Nephron (organoid): ENCODE measurements around the gene ISCU.

Experiments
- H3K27ac Mint-ChIP-seq, 3 experiments: 2 replicates each; pipeline ENCODE4 v1.8.0; 2020; ENCODE audit warnings: mixed read lengths in 3 of 3, mild to moderate bottlenecking in 2 of 3, moderate library complexity in 1 of 3
- H3K27me3 Mint-ChIP-seq: 2 replicates; pipeline ENCODE4 v1.8.0; 2021; ENCODE audit warnings: low read depth, mild to moderate bottlenecking, moderate library complexity, mixed read lengths
- H3K36me3 Mint-ChIP-seq: 2 replicates; pipeline ENCODE4 v1.8.0; 2020; ENCODE audit warnings: low read depth, mixed read lengths
- H3K4me1 Mint-ChIP-seq: 2 replicates; pipeline ENCODE4 v1.8.0; 2020; ENCODE audit warnings: mixed read lengths
- H3K4me3 Mint-ChIP-seq, 3 experiments: 2 replicates each; pipeline ENCODE4 v1.8.0; 2020; ENCODE audit warnings: mild to moderate bottlenecking in 3 of 3, mixed read lengths in 3 of 3, moderate library complexity in 2 of 3
- H3K9me3 Mint-ChIP-seq: 2 replicates; pipeline ENCODE4 v1.8.0; 2020; ENCODE audit warnings: mixed read lengths
- TF ChIP-seq, protein P1 (sequence below), 3 experiments: fragments of 200-600 bp; sonication (generic); IDR thresholded peaks; one replicate each; pipeline ENCODE4 v1.5.0; 2021; ENCODE audit warnings: antibody characterized with exemption in 3 of 3; ENCODE audit not compliant: unreplicated experiment in 3 of 3

ISCU gene

DNA sequence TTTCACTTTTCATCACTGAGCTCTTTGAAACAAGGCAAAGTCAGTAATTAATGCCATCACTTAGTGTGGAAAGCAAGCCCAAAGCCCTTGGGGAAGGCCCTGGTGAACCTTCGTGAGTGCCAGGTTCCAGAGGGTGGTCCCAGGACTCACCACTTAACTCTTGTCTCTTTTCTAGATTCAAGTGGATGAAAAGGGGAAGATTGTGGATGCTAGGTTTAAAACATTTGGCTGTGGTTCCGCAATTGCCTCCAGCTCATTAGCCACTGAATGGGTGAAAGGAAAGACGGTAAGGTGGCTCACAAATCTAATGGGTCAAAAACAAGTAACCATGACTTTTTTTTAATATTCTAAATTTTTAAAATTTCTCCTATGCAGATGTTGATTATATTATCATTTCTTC lies 2.8 kb downstream of the ISCU start:
- peaks cover 57% of the 10 kb centered on the region for H3K4me1 Mint-ChIP-seq
- no peaks in the 10 kb centered on the region for H3K9me3 Mint-ChIP-seq
- H3K27ac Mint-ChIP-seq = no peak overlapping the region
- H3K36me3 Mint-ChIP-seq = peaks cover 36% of the 10 kb centered on the region
- no peaks in the 10 kb centered on the region for H3K27me3 Mint-ChIP-seq
- TF ChIP-seq, protein P1, sequence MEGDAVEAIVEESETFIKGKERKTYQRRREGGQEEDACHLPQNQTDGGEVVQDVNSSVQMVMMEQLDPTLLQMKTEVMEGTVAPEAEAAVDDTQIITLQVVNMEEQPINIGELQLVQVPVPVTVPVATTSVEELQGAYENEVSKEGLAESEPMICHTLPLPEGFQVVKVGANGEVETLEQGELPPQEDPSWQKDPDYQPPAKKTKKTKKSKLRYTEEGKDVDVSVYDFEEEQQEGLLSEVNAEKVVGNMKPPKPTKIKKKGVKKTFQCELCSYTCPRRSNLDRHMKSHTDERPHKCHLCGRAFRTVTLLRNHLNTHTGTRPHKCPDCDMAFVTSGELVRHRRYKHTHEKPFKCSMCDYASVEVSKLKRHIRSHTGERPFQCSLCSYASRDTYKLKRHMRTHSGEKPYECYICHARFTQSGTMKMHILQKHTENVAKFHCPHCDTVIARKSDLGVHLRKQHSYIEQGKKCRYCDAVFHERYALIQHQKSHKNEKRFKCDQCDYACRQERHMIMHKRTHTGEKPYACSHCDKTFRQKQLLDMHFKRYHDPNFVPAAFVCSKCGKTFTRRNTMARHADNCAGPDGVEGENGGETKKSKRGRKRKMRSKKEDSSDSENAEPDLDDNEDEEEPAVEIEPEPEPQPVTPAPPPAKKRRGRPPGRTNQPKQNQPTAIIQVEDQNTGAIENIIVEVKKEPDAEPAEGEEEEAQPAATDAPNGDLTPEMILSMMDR (IDR thresholded peaks at IDR 0.05; ENCODE audit: unreplicated experiment in 3 of 3) = no peak
- peak overlapping the region in 1 of 3 experiments; percentile 70 for H3K4me3 Mint-ChIP-seq

DNA sequence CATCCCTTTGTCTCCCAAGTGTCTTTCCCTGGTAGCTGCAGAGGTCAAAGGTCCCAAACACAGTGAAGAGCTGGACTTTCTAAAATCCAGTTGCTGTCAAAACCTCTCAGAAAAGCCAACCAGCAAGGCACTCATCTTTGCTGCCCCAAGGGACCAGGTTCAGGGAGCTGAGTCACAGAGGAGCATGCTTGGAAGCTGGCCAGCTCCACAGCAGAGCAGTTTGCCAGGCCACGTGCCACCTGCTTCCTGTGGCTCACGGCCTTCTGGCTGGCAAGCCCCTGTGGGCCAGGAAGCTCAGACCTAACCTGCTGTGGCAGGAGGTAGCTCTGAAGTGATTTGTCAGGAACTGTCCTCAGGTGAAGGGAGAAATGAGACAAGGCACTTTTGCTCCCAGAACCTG lies 3.6 kb downstream of the ISCU start:
- TF ChIP-seq, protein P1 (IDR thresholded peaks at IDR 0.05; ENCODE audit: unreplicated experiment in 3 of 3) = no peak

DNA sequence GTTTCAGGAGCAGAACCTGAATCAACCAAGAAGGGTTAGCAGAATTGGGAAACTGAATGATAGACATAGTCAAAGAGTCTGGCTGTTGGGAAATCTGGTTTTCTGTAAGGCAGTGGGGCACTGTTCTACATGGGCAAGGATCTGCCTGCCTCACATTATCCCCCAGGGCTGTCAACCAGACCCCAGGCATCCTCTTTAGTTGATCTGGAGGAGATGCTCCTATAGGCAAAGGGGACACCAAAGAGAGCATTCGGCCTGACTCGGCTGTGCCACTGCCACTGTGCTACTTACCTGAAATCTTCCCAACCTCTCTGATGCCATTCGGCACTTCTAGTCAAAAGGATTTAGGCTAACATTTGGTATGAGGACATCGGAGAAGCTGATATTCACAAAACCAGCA lies 4.1 kb downstream of the ISCU start:
- TF ChIP-seq, protein P1 (IDR thresholded peaks at IDR 0.05; ENCODE audit: unreplicated experiment in 3 of 3) = no peak
- Mint-ChIP-seq H3K4me1 (peaks cover 56% of the 10 kb centered on the region), H3K36me3 (peaks cover 39% of the 10 kb centered on the region), H3K4me3 (no peak overlapping the region), H3K9me3 (no peaks in the 10 kb centered on the region), H3K27me3 (no peaks in the 10 kb centered on the region), H3K27ac (no peak overlapping the region)

More for the DNA sequence above, 3.6 kb downstream of the ISCU start:
- Mint-ChIP-seq H3K9me3 (no peaks in the 10 kb centered on the region), H3K4me3 (no peak overlapping the region), H3K36me3 (peaks cover 39% of the 10 kb centered on the region), H3K4me1 (peaks cover 59% of the 10 kb centered on the region), H3K27me3 (no peaks in the 10 kb centered on the region), H3K27ac (peak overlapping the region in 1 of 3 experiments; percentile 53)

DNA sequence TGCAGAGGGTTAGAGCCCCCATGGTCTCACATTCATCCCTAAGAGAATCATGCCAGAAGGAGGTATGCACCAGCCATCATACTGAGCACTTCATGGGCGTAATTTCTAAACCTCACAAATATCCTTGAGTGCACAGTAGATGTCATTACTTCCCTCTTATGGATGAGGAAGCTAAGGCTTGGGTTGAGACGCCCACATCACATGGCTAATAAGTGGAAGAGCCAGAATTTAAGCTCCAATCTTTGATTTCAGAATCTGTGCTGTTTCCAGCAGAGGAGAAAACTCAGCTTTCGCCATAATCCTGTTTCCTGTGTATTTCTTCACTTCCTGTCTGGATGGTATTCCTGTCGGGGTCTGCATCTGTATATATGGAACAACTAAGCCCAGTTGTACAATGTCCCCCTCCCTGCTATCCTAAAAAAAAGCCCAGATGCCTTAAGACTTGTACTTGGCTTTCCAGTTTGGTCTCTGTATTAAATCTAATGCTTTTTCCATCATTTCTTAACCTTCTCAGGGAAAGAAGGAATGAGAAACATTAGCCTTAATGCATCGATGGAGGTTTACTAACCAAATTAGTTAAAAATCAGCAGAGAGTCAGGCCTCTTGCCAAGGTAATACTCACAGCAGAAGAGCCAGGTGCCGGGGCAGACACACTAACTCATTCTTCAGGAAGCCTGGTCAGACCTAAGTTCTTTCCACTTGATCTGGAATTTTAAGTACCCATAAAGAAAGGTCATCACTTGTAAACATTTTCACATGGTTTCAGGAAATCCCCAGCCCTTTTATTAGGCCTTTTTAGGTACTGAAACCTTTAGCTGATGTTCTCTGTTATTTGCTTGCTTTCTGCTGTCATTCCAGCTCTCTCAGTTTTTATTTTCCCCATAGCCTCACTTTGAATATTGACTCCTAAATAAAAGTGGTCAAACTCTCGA lies 5.3 kb downstream of the ISCU start:
- no peaks in the 10 kb centered on the region for H3K27me3 Mint-ChIP-seq
- peak overlapping the region; percentile 73 to 92 (median 78) for H3K27ac Mint-ChIP-seq
- TF ChIP-seq, protein P1 (IDR thresholded peaks at IDR 0.05; ENCODE audit: unreplicated experiment in 3 of 3) = no peak
- H3K4me3 Mint-ChIP-seq = no peak overlapping the region
- H3K9me3 Mint-ChIP-seq = no peaks in the 10 kb centered on the region
- peaks cover 39% of the 10 kb centered on the region for H3K36me3 Mint-ChIP-seq
- H3K4me1 Mint-ChIP-seq = peaks cover 63% of the 10 kb centered on the region

DNA sequence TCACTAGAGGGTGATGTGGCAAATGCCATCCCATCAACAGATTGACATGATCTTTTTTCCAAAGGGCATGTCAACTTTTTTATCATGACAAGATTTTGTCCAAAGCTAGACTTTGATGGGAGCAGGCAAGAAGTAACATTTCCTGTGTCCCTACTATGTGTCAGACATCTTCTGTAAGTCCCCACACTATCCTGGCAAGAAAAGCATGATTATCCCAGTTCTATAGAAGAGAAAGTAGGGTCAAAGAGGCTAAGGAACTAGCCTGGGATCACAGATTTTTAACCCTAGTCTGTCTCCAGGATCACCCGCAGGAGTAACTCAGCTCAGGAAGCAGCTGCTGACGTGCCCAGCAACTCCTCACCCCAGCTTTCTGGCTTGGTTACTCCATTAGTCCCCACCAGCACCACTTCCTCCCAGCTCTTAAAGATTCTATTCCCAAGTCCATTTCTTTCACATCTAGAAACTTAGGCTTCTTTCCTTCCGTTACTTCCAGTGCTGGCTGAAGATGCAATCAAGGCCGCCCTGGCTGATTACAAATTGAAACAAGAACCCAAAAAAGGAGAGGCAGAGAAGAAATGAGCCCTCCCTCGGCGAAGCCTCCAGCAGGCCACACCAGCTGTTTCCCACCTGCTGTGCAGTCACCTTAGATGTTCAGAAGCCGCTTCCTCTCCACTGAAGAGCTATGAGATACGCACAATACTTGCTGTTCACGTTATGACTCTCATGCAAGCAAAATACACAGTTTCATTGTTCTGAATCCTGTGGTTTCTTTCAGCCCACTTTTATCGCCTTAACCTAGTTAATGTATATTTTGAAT lies 6.2 kb downstream of the ISCU start:
- peaks cover 61% of the 10 kb centered on the region for H3K4me1 Mint-ChIP-seq
- TF ChIP-seq, protein P1 (IDR thresholded peaks at IDR 0.05; ENCODE audit: unreplicated experiment in 3 of 3) = no peak
- peaks cover 39% of the 10 kb centered on the region for H3K36me3 Mint-ChIP-seq
- peak overlapping the region; percentile 73 to 91 (median 78) for H3K27ac Mint-ChIP-seq
- H3K4me3 Mint-ChIP-seq = peak overlapping the region in 1 of 3 experiments; percentile 46
- H3K27me3 Mint-ChIP-seq = no peaks in the 10 kb centered on the region
- no peaks in the 10 kb centered on the region for H3K9me3 Mint-ChIP-seq
